Lower leg skin (tissue), 3 donors: ENCODE results near the gene CACNA1A.
"Not testable (repeated sequence)": the region's sequence is repeated elsewhere in the genome, so short reads cannot be mapped to it uniquely, and the experiment has no call there.

Experiments
- POLR2A ChIP-seq, 2 donors: fragments of 450-650 bp; IDR thresholded peaks; one replicate each; pipeline ENCODE4 v1.6.1; 2016 to 2017; ENCODE audit warnings: antibody characterized with exemption in 2 of 2, mild to moderate bottlenecking in 1 of 2, moderate library complexity in 1 of 2
- TF ChIP-seq, protein P1 (sequence below), 3 donors: fragments of 450-650 bp; IDR thresholded peaks; one replicate each; pipeline ENCODE4 v1.5.1; 2016; ENCODE audit warnings: antibody characterized with exemption in 3 of 3, mild to moderate bottlenecking in 3 of 3, moderate library complexity in 2 of 3

DNA sequence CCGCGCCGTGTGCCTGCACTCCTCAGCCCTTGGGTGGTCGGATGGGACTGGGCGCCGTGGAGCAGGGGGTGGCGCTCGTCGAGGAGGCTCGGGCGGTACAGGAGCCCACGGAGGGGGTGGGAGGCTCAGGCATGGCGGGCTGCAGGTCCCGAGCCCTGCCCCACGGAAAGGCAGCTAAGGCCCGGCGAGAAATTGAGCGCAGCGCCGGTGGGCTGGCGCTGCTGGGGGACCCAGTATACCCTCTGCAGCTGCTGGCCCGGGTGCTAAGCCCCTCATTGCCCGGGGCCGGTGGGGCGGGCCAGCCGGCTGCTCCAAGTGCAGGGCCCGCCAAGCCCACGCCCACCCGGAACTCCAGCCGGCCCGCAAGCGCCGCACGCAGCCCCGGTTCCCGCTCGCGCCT lies 319.6 kb downstream of the CACNA1A start:
- TF ChIP-seq, protein P1, sequence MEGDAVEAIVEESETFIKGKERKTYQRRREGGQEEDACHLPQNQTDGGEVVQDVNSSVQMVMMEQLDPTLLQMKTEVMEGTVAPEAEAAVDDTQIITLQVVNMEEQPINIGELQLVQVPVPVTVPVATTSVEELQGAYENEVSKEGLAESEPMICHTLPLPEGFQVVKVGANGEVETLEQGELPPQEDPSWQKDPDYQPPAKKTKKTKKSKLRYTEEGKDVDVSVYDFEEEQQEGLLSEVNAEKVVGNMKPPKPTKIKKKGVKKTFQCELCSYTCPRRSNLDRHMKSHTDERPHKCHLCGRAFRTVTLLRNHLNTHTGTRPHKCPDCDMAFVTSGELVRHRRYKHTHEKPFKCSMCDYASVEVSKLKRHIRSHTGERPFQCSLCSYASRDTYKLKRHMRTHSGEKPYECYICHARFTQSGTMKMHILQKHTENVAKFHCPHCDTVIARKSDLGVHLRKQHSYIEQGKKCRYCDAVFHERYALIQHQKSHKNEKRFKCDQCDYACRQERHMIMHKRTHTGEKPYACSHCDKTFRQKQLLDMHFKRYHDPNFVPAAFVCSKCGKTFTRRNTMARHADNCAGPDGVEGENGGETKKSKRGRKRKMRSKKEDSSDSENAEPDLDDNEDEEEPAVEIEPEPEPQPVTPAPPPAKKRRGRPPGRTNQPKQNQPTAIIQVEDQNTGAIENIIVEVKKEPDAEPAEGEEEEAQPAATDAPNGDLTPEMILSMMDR (IDR thresholded peaks at IDR 0.05), result not testable (repeated sequence)
- TF ChIP-seq POLR2A (IDR thresholded peaks at IDR 0.05), result not testable (repeated sequence)
